Uterus (tissue), 4 donors: ENCODE data around the gene RSRC1. TPM values are rescaled to one million over a fixed set of nuclear protein-coding genes. Genes with fewer than 3 reads are reported as not detected.

Source experiments
- DNase-seq, 2 donors: peaks; one replicate each; pipeline ENCODE4 v3.0.0-alpha.2; 2019 to 2020
- H3K27ac ChIP-seq, 2 donors: fragments of 200-600 bp; sonication (generic); 1 replicate in 1 of 2; 2 replicates in 1 of 2; pipeline ENCODE4 v1.5.1; 2016 to 2018
- H3K27me3 ChIP-seq, 2 donors: fragments of 200-600 bp; sonication (generic); one replicate each; pipeline ENCODE4 v1.5.1; 2018 to 2019; ENCODE audit warnings: control low read depth in 1 of 2
- H3K36me3 ChIP-seq, 2 donors: fragments of 200-600 bp; sonication (generic); one replicate each; pipeline ENCODE4 v1.5.1; 2019; ENCODE audit warnings: control low read depth in 1 of 2
- H3K4me1 ChIP-seq, 2 donors: fragments of 200-600 bp; sonication (generic); one replicate each; pipeline ENCODE4 v1.5.1; 2018 to 2019; ENCODE audit warnings: control low read depth in 1 of 2
- H3K4me3 ChIP-seq, 2 donors: fragments of 200-600 bp; sonication (generic); 1 replicate in 1 of 2; 2 replicates in 1 of 2; pipeline ENCODE4 v1.5.1; 2018 to 2019; ENCODE audit warnings: mild to moderate bottlenecking in 1 of 2
- H3K9me3 ChIP-seq, 2 donors: fragments of 200-600 bp; sonication (generic); one replicate each; pipeline ENCODE4 v1.5.1; 2019; ENCODE audit warnings: control low read depth in 1 of 2
- CTCF ChIP-seq, 4 experiments: fragments of 200-600 bp in 2 of 4; fragments of 450-650 bp in 2 of 4; sonication (generic) in 2 of 4; IDR thresholded peaks; one replicate each; pipeline ENCODE4 v1.5.1; 2016 to 2019; ENCODE audit warnings: antibody characterized with exemption in 4 of 4, mild to moderate bottlenecking in 2 of 4, moderate library complexity in 1 of 4
- POLR2A ChIP-seq, 2 donors: fragments of 450-650 bp; IDR thresholded peaks; one replicate each; pipeline ENCODE4 v1.6.1; 2016; ENCODE audit warnings: antibody characterized with exemption in 2 of 2, mild to moderate bottlenecking in 1 of 2, moderate library complexity in 1 of 2
- intact Hi-C: fragments of 100-400 bp; cut with DNase I; formaldehyde crosslinking; loops from one replicate; pipeline ENCODE4 v1.15.1; 2023; ENCODE audit warnings: low total_unique reads
- total RNA-seq, 4 donors: library from RNA; depleted of rRNA in 3 of 4; stranded (reverse); fragments of >200 nt in 3 of 4; gene quantifications; one replicate each; pipeline versions ENCODE4 v1.1.0 to v1.2.4, GENCODE V29; 2014 to 2023
- donor health status: DM: yes; HTN: yes; CAD: no.

The RSRC1 gene
- total RNA-seq, 4 donors from 2014 or later: 24.1 to 128 (median 60.6) TPM

GRCh38 chr3:158455406-158455805 lies 345.5 kb downstream of the RSRC1 start:
- Histone ChIP-seq H3K4me1 (no peaks in the 10 kb centered on the region), H3K36me3 (no peaks in the 10 kb centered on the region), H3K27ac (no peak overlapping the region), H3K4me3 (no peak overlapping the region), H3K9me3 (no peaks in the 10 kb centered on the region), H3K27me3 (no peaks in the 10 kb centered on the region)
- TF ChIP-seq POLR2A (IDR thresholded peaks at IDR 0.05): no peak
- no peak for TF ChIP-seq CTCF (IDR thresholded peaks at IDR 0.05)
- DNase-seq: no peak
- intact Hi-C loops: no loop called here

- intact Hi-C loops: no loop called here
- Histone ChIP-seq H3K9me3 (no peaks in the 10 kb centered on the region), H3K27me3 (no peaks in the 10 kb centered on the region), H3K4me3 (no peak overlapping the region), H3K36me3 (no peaks in the 10 kb centered on the region), H3K4me1 (no peaks in the 10 kb centered on the region), H3K27ac (no peak overlapping the region)
- no peak for DNase-seq
- TF ChIP-seq CTCF (IDR thresholded peaks at IDR 0.05) (no peak), POLR2A (IDR thresholded peaks at IDR 0.05) (no peak)
Observed at GRCh38 chr3:158456114-158456513, 346.2 kb downstream of the RSRC1 start.

GRCh38 chr3:158458464-158458863 lies 348.6 kb downstream of the RSRC1 start:
- no peak for DNase-seq
- H3K27me3 ChIP-seq: no peaks in the 10 kb centered on the region
- no peak overlapping the region for H3K4me3 ChIP-seq
- no peak for TF ChIP-seq CTCF (IDR thresholded peaks at IDR 0.05)
- no peak for TF ChIP-seq POLR2A (IDR thresholded peaks at IDR 0.05)
- no peaks in the 10 kb centered on the region for H3K36me3 ChIP-seq
- intact Hi-C loops: no loop called here
- no peak overlapping the region for H3K27ac ChIP-seq
- no peaks in the 10 kb centered on the region for H3K4me1 ChIP-seq
- H3K9me3 ChIP-seq: no peaks in the 10 kb centered on the region

GRCh38 chr3:158460926-158461325 lies 351.0 kb downstream of the RSRC1 start:
- no peak overlapping the region for H3K27ac ChIP-seq
- no peaks in the 10 kb centered on the region for H3K27me3 ChIP-seq
- H3K36me3 ChIP-seq: no peaks in the 10 kb centered on the region
- no peak for TF ChIP-seq POLR2A (IDR thresholded peaks at IDR 0.05)
- no peak for TF ChIP-seq CTCF (IDR thresholded peaks at IDR 0.05)
- H3K4me3 ChIP-seq: no peak overlapping the region
- H3K9me3 ChIP-seq: no peaks in the 10 kb centered on the region
- intact Hi-C loops: no loop called here
- no peak for DNase-seq
- no peaks in the 10 kb centered on the region for H3K4me1 ChIP-seq

- DNase-seq: no peak
- TF ChIP-seq POLR2A (IDR thresholded peaks at IDR 0.05) (no peak), CTCF (IDR thresholded peaks at IDR 0.05) (no peak)
- no peak overlapping the region for H3K4me3 ChIP-seq
- no peaks in the 10 kb centered on the region for H3K36me3 ChIP-seq
- intact Hi-C loops: no loop called here
- no peaks in the 10 kb centered on the region for H3K27me3 ChIP-seq
- H3K4me1 ChIP-seq: no peaks in the 10 kb centered on the region
- H3K27ac ChIP-seq: no peak overlapping the region
- H3K9me3 ChIP-seq: no peaks in the 10 kb centered on the region
Observed at GRCh38 chr3:158463556-158463955, 353.7 kb downstream of the RSRC1 start.
